SK-N-MC (cell line): ENCODE measurements around the gene NBPF1.
"Not testable (repeated sequence)": the region's sequence is repeated elsewhere in the genome, so short reads cannot be mapped to it uniquely, and the experiment has no call there.

Experiments
- EZH2 ChIP-seq: fragments of 200-600 bp; sonication (generic); IDR thresholded peaks from one replicate; pipeline ENCODE4 v1.6.1; 2017; ENCODE audit warnings: antibody characterized with exemption
- POLR2AphosphoS5 ChIP-seq: IDR thresholded peaks from 2 replicates; pipeline ENCODE4 v1.6.1; 2012; ENCODE audit warnings: mild to moderate bottlenecking, low read depth, low read length, borderline replicate concordance

DNA sequence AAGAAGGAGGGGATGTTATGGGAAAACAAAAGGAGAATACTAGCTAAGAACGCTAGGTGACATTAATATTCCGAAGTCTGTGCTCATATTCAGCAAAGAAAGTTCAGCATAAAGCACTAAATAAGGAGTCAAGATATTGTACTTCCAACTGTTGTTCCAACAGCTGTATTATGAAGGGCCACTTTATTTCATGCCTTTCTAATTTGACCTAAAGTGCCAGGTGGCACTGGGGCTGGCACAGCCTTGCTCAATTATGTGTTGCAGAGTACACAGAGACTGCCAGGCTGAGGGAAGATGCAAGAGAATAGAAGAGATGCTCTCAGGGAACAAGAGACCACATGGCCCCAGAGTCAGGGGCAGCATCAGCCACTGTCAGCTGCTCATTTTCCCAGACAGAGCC is 9.7 kb downstream of the NBPF1 start:
- TF ChIP-seq EZH2, POLR2AphosphoS5: not testable (repeated sequence)
